ENCODE data around the gene STX2.
"Not testable (repeated sequence)": the region's sequence is repeated elsewhere in the genome, so short reads cannot be mapped to it uniquely, and the experiment has no call there.

Gene STX2

DNA sequence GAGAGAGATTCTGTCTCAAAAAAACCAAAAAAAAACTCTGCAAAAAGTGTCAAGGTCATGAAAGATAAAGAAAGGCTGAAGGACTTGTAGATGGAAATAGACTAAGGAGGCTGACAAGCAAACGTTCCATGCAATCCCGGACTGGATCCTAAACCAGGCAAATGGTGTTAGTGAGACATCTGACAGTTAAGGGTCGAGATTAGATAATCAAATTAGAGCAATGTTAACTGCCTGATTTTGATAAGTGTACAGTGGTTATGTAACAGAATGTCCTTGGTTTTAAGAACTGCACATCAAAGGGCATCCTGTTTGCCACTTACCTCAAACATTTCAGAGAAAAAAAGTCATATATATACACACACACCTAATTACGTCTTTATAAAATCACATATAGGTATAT, 29.4 kb upstream of the STX2 start:
- DNase-seq: no peak

DNA sequence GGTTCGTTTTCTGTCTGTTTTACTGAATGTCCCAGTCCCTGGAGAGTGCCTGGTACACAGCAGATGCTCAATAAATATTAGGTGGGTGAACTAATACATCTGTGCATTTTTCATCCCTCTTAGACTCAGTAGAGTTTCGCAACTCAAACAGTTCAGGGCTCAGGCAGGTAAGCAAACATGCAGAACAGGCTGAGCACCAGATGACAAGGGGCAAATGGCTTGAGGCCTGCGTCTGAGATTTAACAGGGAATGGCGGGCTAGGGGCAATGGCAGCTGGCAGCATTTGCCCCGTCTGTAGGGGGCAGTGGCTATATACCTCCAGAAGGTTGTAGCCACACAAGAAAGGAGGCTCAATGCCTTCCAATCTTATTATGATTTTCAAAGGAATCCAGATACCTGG, 24.2 kb upstream of the STX2 start:
- DNase-seq: no peak

DNA sequence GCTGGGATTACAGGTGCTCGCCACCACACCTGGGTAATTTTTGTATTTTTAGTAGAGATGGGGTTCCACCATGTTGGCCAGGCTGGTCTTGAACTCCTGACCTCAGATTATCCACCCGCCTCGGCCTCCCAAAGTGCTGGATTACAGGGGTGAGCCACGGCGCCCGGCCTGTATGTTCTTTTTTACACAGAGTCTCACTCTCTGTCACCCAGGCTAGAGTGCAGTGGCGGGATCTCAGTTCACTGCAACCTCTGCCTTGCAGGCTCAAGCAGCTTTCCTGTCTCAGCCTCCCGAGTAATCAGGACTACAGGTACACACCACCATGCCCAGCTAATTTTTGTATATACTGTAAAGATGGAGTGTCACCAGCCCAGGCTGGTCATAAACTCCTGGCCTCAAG, 23.7 kb upstream of the STX2 start:
- not testable (repeated sequence) for DNase-seq

DNA sequence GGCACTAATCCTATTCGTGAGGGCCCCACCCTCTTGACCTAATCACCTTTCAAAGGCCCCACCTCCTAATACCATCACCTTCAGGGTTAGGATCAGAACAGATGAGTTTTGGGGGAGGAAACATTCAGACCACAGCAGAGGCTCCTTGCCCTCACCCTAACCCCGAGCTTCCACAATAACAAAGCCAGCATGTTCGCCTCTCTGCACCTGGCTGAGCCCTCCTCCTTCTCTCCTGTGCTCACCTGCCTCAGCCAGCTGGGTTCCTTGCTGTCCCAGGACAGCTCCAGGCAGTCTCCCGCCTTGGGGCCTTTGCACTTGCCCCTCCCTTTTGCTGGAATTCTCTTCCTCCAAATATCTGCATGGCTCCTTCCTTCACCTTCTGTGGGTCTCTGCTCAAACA, 23.1 kb upstream of the STX2 start:
- DNase-seq: no peak

DNA sequence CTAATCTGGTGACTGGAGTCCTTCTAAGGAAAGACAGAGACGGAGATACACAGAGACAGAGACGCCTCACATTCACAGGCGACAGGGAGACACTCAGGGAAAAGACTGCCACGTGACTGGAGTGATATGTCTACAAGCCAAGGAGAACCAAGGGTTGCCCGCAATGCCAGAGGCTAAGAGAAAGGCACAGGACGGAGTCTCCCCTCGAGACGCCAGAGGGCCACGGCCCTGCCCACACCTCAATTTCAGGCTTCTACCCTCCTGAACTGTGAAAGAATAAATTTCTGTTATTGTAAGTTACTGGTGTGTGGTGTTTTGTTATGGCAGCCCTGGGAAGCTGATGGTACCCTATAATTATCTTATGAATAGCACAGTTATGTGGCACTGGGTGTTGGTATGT, 21.3 kb upstream of the STX2 start:
- DNase-seq: no peak

DNA sequence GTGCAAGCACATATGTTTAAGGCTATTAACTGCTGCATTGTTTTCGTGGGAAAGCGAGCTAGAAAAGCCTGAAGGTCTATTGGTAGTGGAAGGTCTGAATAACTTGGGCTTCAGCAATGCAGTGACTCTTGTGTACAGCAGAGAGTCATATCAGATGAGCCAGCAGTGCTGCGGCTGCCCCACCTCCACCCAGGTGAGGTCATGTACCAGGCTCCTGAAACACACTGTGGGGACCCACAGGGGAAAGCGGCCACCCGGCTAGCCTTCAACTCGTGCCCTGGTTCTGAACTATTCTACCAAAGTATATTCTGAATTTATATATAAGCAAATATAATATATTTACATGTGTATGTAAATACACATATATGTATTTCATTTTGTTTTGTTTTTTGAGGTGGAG, 20.1 kb upstream of the STX2 start:
- no peak for DNase-seq

- DNase-seq: no peak
These were observed 19.0 kb upstream of the STX2 start for GRCh38 chr12:130858084-130858483.

DNA sequence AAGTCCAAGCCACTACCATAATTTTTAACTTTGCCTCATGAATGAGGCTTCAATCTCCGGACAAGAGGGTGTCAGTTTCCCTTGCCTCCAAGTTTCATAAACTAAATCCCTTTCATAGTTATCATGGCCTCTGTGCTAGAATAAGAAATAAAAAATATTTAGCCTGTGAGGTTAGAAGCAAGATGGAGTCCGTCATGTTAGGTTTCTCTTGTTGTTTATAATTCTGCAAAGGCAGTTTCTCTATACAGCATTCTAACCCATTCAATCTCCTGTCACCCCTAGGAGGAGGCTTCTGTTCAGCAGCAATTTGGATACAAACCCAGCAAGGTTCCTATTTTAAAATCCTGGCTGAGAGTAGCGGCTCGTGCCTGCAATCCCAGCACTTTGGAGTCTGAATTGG, 17.0 kb upstream of the STX2 start:
- no peak for DNase-seq

GRCh38 chr12:130850418-130851021, 11.5 kb upstream of the STX2 start:
- no peak for DNase-seq

DNA sequence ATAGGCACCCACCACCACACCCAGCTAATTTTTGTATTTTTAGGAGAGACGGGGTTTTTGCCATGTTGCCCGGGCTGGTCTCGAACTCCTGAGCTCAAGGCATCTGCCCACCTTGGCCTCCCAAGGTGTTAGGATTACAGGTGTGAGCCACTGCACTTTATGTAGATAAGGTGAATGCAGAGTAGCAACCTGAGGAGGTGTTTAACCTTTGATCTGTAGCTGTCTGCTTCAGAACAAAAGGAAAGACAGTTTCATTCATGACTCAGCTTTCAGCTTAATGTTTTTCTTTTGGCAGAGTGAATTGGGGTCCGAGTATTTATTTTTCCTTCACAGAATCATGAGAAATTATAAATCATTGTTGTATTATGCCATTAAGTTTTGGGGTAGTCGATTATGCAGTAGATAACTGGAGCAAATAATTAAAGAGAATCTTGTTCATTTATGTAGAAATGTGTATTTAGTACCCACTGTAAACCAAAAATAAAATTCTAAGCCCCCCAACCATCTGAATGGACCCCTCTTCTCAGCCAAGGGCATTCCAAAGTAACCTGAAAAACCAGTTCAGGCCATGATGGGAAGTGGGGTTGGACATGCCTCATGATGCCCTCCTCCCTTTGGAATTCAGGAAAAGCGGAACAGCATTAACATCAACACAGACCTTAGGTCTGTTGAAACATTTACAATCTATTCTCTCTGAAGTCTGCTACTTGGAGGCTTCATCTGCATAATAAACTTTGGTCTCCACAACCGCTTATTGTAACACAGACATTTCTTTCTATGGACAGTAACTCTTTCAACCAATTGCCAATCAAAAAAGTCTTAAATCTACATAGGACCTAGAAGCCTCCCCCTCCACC, 10.7 kb upstream of the STX2 start:
- DNase-seq: no peak

- DNase-seq: not testable (repeated sequence)
These were observed 9.8 kb upstream of the STX2 start for GRCh38 chr12:130848785-130849305.

- not testable (repeated sequence) for DNase-seq
These were observed 9.1 kb upstream of the STX2 start for GRCh38 chr12:130848105-130848504.

DNA sequence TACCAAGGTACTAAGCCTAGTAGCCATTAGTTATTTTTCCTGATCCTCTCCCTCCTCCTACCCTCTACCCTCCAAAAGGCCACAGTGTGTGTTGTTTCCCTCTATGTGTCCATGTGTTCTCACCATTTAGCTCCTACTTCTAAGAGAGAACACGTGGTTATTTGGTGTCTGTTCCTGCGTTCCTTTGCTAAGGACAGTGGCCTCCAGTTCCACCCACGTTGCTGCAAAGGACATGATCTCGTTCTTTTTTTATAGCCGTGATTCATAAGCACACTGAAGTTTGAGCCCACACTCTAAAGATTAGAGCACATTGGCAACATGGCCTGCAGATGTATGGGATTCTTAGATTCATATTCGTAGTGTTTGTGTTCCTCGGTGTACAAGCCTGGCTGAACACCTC, 8.1 kb upstream of the STX2 start:
- no peak for DNase-seq

DNA sequence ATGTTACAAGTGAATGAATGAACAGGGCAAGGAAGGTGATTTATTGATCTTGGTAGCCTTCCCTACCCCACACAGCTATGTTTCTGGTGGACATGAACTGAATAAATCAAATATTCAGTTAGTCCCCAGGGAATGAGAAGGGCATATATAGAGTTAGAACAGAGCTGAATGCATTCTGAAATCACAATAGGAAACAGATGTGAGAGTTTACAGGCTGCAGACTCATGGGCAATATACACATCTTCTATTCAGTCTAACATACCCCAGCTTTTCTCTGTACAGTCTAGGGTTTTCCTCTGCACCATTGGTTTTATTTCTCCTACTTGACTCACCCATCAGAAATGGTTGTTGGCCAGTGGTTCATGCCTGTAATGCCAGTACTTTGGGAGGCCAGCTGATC, 7.3 kb upstream of the STX2 start:
- no peak for DNase-seq

GRCh38 chr12:130839770-130840404, 837 bp upstream of the STX2 start:
- no peak for DNase-seq

DNA sequence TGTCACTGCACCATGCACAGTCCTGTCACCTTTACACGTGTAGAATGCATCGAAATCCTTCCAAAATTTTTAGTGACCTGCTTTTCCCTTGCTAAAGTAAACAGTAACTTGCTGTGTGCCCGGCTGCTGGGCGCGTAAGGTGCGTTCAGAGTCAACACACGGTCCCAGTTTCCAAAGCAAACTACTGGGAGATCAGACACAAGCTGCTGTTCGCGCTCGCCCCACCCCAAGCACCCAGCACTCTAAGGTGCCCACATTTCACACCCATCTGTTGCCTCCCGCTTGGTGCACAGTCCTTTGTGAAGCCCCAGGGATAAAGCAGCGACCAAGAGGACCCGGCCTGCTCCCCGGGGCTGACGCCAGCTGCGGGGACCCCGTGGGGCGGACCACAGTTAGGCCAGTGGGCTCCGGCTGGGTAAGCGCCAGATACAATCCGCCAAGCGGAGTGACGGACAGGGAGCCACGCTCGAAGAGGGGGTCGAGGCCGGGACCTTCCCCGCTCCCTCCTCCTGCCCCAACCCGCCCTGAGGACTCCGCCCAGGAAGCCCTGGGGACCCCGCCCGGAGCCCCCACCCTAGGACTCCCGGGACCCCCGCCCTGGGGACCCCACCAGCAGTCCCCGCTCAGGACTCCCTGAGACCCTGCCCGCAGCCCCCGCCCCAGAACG, 633 bp downstream of the STX2 start:
- DNase-seq: peak; percentile 23

GRCh38 chr12:130835436-130835835, 3.6 kb downstream of the STX2 start:
- no peak for DNase-seq

GRCh38 chr12:130835011-130835410, 4.0 kb downstream of the STX2 start:
- no peak for DNase-seq

- DNase-seq: no peak
These were observed 6.4 kb downstream of the STX2 start for GRCh38 chr12:130832561-130833209.

GRCh38 chr12:130831876-130832405, 7.1 kb downstream of the STX2 start:
- DNase-seq: no peak

GRCh38 chr12:130831246-130831645, 7.8 kb downstream of the STX2 start:
- no peak for DNase-seq

DNA sequence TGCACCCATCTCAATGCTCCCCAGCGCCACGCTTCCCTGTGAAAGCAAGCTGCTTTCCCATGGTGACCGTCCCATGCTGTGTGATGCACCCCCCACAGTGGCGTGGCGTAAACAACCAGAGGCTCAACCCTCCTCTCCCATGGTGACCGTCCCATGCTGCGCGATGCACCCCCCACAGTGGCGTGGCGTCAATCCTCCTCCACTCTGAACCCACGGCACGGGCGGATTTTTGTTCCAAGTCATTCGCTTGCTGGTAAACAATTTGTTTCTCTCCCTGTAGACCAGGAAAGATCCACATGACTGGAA, 8.9 kb downstream of the STX2 start:
- no peak for DNase-seq
